GM12873 (cell line): ENCODE results near the gene ABO.

Experiments
- CTCF ChIP-seq: IDR thresholded peaks from 2 replicates; pipeline ENCODE4 v1.5.1; 2012; ENCODE audit warnings: low read depth, mild to moderate bottlenecking, moderate library complexity, low read length, control low read depth; ENCODE audit not compliant: insufficient read depth; ENCODE audit errors: missing control alignments

ABO gene

GRCh38 chr9:133252301-133253020, 22.5 kb downstream of the ABO start:
- no peak for TF ChIP-seq CTCF

- no peak for TF ChIP-seq CTCF
These were observed 23.2 kb downstream of the ABO start for GRCh38 chr9:133251773-133252172.

GRCh38 chr9:133250741-133251170, 24.2 kb downstream of the ABO start:
- no peak for TF ChIP-seq CTCF

GRCh38 chr9:133249337-133249736, 25.7 kb downstream of the ABO start:
- no peak for TF ChIP-seq CTCF

GRCh38 chr9:133248726-133249295, 26.2 kb downstream of the ABO start:
- no peak for TF ChIP-seq CTCF

GRCh38 chr9:133247632-133248031, 27.4 kb downstream of the ABO start:
- TF ChIP-seq CTCF, result no peak

GRCh38 chr9:133246991-133247390, 28.0 kb downstream of the ABO start:
- TF ChIP-seq CTCF, result no peak
